ENCODE results near the gene NUP93.
"Not testable (repeated sequence)": the region's sequence is repeated elsewhere in the genome, so short reads cannot be mapped to it uniquely, and the experiment has no call there.

NUP93 gene

GRCh38 chr16:56785317-56785716 lies 55.4 kb downstream of the NUP93 start:
- H3K4me1 ChIP-seq (ENCODE audit: control insufficient read depth, insufficient read depth, low read length, poor library complexity, severe bottlenecking): no peaks in the 10 kb centered on the region
- no peaks in the 10 kb centered on the region for H3K9me3 ChIP-seq (ENCODE audit: control insufficient read depth, low read length)
- H3K27ac ChIP-seq (ENCODE audit: insufficient read depth, low read length, poor library complexity, severe bottlenecking): no peak overlapping the region
- H3K36me3 ChIP-seq (ENCODE audit: control insufficient read depth, insufficient read depth, low read length): no peaks in the 10 kb centered on the region
- no peak overlapping the region for H3K4me3 ChIP-seq (ENCODE audit: insufficient read depth, low read depth, low read length, poor library complexity, severe bottlenecking)
- no peak for DNase-seq
- no peaks in the 10 kb centered on the region for H3K27me3 ChIP-seq (replicated peaks; ENCODE audit: control insufficient read depth, insufficient read depth, low read length, poor library complexity, severe bottlenecking)

DNA sequence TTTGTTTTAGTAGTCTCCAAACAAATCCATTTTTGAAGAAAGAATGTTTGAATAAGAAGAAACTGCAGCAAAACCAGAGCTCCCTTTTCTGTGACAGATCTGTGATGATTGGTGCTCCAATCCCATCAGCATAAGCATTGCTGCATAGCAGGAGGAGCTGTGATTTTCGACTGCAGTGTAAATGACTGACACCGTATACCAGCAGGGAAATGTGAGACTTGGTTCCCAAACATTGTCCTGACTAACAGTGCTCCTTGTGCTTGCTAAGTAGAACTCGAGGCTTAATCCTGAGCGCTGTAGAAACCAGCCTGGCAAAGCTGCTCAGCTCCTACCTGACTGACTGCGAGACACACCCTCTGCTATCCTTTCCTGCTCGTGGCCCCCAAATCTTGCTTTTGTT lies 57.2 kb downstream of the NUP93 start:
- H3K27me3 ChIP-seq (replicated peaks; ENCODE audit: control insufficient read depth, insufficient read depth, low read length, poor library complexity, severe bottlenecking): no peaks in the 10 kb centered on the region
- no peak for DNase-seq
- no peaks in the 10 kb centered on the region for H3K36me3 ChIP-seq (ENCODE audit: control insufficient read depth, insufficient read depth, low read length)
- H3K9me3 ChIP-seq (ENCODE audit: control insufficient read depth, low read length): no peaks in the 10 kb centered on the region
- H3K4me3 ChIP-seq (ENCODE audit: insufficient read depth, low read depth, low read length, poor library complexity, severe bottlenecking): no peak overlapping the region
- no peaks in the 10 kb centered on the region for H3K4me1 ChIP-seq (ENCODE audit: control insufficient read depth, insufficient read depth, low read length, poor library complexity, severe bottlenecking)
- H3K27ac ChIP-seq (ENCODE audit: insufficient read depth, low read length, poor library complexity, severe bottlenecking): no peak overlapping the region

GRCh38 chr16:56788435-56788834 lies 58.5 kb downstream of the NUP93 start:
- no peaks in the 10 kb centered on the region for H3K36me3 ChIP-seq (ENCODE audit: control insufficient read depth, insufficient read depth, low read length)
- no peak overlapping the region for H3K27ac ChIP-seq (ENCODE audit: insufficient read depth, low read length, poor library complexity, severe bottlenecking)
- DNase-seq: no peak
- no peaks in the 10 kb centered on the region for H3K9me3 ChIP-seq (ENCODE audit: control insufficient read depth, low read length)
- no peak overlapping the region for H3K4me3 ChIP-seq (ENCODE audit: insufficient read depth, low read depth, low read length, poor library complexity, severe bottlenecking)
- H3K27me3 ChIP-seq (replicated peaks; ENCODE audit: control insufficient read depth, insufficient read depth, low read length, poor library complexity, severe bottlenecking): no peaks in the 10 kb centered on the region
- no peaks in the 10 kb centered on the region for H3K4me1 ChIP-seq (ENCODE audit: control insufficient read depth, insufficient read depth, low read length, poor library complexity, severe bottlenecking)

- Histone ChIP-seq H3K27ac (ENCODE audit: insufficient read depth, low read length, poor library complexity, severe bottlenecking) (no peak overlapping the region), H3K36me3 (ENCODE audit: control insufficient read depth, insufficient read depth, low read length) (no peaks in the 10 kb centered on the region), H3K9me3 (ENCODE audit: control insufficient read depth, low read length) (no peaks in the 10 kb centered on the region), H3K4me1 (ENCODE audit: control insufficient read depth, insufficient read depth, low read length, poor library complexity, severe bottlenecking) (no peaks in the 10 kb centered on the region), H3K4me3 (ENCODE audit: insufficient read depth, low read depth, low read length, poor library complexity, severe bottlenecking) (no peak overlapping the region), H3K27me3 (replicated peaks; ENCODE audit: control insufficient read depth, insufficient read depth, low read length, poor library complexity, severe bottlenecking) (no peaks in the 10 kb centered on the region)
- DNase-seq: no peak
Measured at GRCh38 chr16:56789360-56789759, 59.4 kb downstream of the NUP93 start.

- no peak overlapping the region for H3K4me3 ChIP-seq (ENCODE audit: insufficient read depth, low read depth, low read length, poor library complexity, severe bottlenecking)
- no peak for DNase-seq
- no peaks in the 10 kb centered on the region for H3K9me3 ChIP-seq (ENCODE audit: control insufficient read depth, low read length)
- no peak overlapping the region for H3K27ac ChIP-seq (ENCODE audit: insufficient read depth, low read length, poor library complexity, severe bottlenecking)
- H3K36me3 ChIP-seq (ENCODE audit: control insufficient read depth, insufficient read depth, low read length): no peaks in the 10 kb centered on the region
- no peaks in the 10 kb centered on the region for H3K4me1 ChIP-seq (ENCODE audit: control insufficient read depth, insufficient read depth, low read length, poor library complexity, severe bottlenecking)
- H3K27me3 ChIP-seq (replicated peaks; ENCODE audit: control insufficient read depth, insufficient read depth, low read length, poor library complexity, severe bottlenecking): no peaks in the 10 kb centered on the region
Measured at GRCh38 chr16:56792967-56793366, 63.0 kb downstream of the NUP93 start.

GRCh38 chr16:56793492-56793891 lies 63.6 kb downstream of the NUP93 start:
- no peak overlapping the region for H3K4me3 ChIP-seq (ENCODE audit: insufficient read depth, low read depth, low read length, poor library complexity, severe bottlenecking)
- H3K9me3 ChIP-seq (ENCODE audit: control insufficient read depth, low read length): no peaks in the 10 kb centered on the region
- H3K4me1 ChIP-seq (ENCODE audit: control insufficient read depth, insufficient read depth, low read length, poor library complexity, severe bottlenecking): no peaks in the 10 kb centered on the region
- no peaks in the 10 kb centered on the region for H3K36me3 ChIP-seq (ENCODE audit: control insufficient read depth, insufficient read depth, low read length)
- H3K27ac ChIP-seq (ENCODE audit: insufficient read depth, low read length, poor library complexity, severe bottlenecking): no peak overlapping the region
- DNase-seq: no peak
- no peaks in the 10 kb centered on the region for H3K27me3 ChIP-seq (replicated peaks; ENCODE audit: control insufficient read depth, insufficient read depth, low read length, poor library complexity, severe bottlenecking)

DNA sequence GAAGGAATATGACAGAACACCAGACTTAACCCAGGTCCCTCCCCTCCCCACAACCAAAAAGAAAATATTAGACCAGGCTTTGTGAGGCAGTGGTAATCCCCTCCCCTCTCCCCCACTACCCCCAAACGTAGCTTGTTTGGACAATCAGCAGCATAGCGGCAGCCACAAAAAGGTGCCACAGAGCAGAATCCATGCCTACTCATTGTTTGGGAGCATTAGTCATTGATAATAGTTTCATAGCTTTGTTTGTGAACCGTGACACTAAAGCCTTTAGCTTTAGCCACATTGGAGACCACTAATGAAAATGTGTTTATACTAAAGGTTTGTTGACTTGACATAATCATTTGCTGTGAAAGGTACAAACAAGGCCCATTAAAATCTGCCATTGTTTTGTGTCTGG lies 65.1 kb downstream of the NUP93 start:
- Histone ChIP-seq H3K27ac (ENCODE audit: insufficient read depth, low read length, poor library complexity, severe bottlenecking) (no peak overlapping the region), H3K9me3 (ENCODE audit: control insufficient read depth, low read length) (no peaks in the 10 kb centered on the region), H3K36me3 (ENCODE audit: control insufficient read depth, insufficient read depth, low read length) (peaks cover 4% of the 10 kb centered on the region), H3K27me3 (replicated peaks; ENCODE audit: control insufficient read depth, insufficient read depth, low read length, poor library complexity, severe bottlenecking) (no peaks in the 10 kb centered on the region), H3K4me3 (ENCODE audit: insufficient read depth, low read depth, low read length, poor library complexity, severe bottlenecking) (no peak overlapping the region), H3K4me1 (ENCODE audit: control insufficient read depth, insufficient read depth, low read length, poor library complexity, severe bottlenecking) (no peaks in the 10 kb centered on the region)
- DNase-seq: no peak

- H3K4me1 ChIP-seq (ENCODE audit: control insufficient read depth, insufficient read depth, low read length, poor library complexity, severe bottlenecking); H3K27ac ChIP-seq (ENCODE audit: insufficient read depth, low read length, poor library complexity, severe bottlenecking); DNase-seq; H3K4me3 ChIP-seq (ENCODE audit: insufficient read depth, low read depth, low read length, poor library complexity, severe bottlenecking); H3K9me3 ChIP-seq (ENCODE audit: control insufficient read depth, low read length); H3K27me3 ChIP-seq (replicated peaks; ENCODE audit: control insufficient read depth, insufficient read depth, low read length, poor library complexity, severe bottlenecking); H3K36me3 ChIP-seq (ENCODE audit: control insufficient read depth, insufficient read depth, low read length): not testable (repeated sequence)
Measured at GRCh38 chr16:56797038-56797437, 67.1 kb downstream of the NUP93 start.

GRCh38 chr16:56797861-56798260 lies 67.9 kb downstream of the NUP93 start:
- no peak for DNase-seq
- Histone ChIP-seq H3K4me1 (ENCODE audit: control insufficient read depth, insufficient read depth, low read length, poor library complexity, severe bottlenecking) (no peaks in the 10 kb centered on the region), H3K4me3 (ENCODE audit: insufficient read depth, low read depth, low read length, poor library complexity, severe bottlenecking) (no peak overlapping the region)

GRCh38 chr16:56798955-56799354 lies 69.0 kb downstream of the NUP93 start:
- no peak overlapping the region for H3K27ac ChIP-seq (ENCODE audit: insufficient read depth, low read length, poor library complexity, severe bottlenecking)

More at GRCh38 chr16:56797861-56798260, 67.9 kb downstream of the NUP93 start:
- no peaks in the 10 kb centered on the region for H3K27me3 ChIP-seq (replicated peaks; ENCODE audit: control insufficient read depth, insufficient read depth, low read length, poor library complexity, severe bottlenecking)
- no peak overlapping the region for H3K27ac ChIP-seq (ENCODE audit: insufficient read depth, low read length, poor library complexity, severe bottlenecking)
- H3K36me3 ChIP-seq (ENCODE audit: control insufficient read depth, insufficient read depth, low read length): peaks cover 4% of the 10 kb centered on the region
- no peaks in the 10 kb centered on the region for H3K9me3 ChIP-seq (ENCODE audit: control insufficient read depth, low read length)

DNA sequence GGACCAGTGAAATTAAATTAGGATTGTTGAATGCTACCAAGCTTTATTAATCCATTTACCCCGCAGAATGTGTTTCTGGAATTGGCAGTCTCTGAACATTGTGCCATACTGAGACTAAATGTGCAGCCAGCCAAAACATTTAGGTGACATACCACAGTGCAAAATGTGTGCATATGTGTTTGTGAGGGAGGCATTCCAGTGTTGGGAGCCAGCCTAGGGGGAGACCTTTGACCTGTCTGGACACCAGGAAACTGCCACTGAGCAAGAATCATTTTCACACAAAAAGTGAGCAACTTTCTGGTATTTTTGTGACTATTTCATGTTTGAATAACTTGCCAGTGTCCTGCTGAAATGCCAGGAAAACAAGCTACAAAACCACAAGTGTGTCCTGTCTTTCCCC lies 70.4 kb downstream of the NUP93 start:
- no peak overlapping the region for H3K27ac ChIP-seq (ENCODE audit: insufficient read depth, low read length, poor library complexity, severe bottlenecking)
- no peaks in the 10 kb centered on the region for H3K9me3 ChIP-seq (ENCODE audit: control insufficient read depth, low read length)
- no peak overlapping the region for H3K4me3 ChIP-seq (ENCODE audit: insufficient read depth, low read depth, low read length, poor library complexity, severe bottlenecking)
- no peaks in the 10 kb centered on the region for H3K4me1 ChIP-seq (ENCODE audit: control insufficient read depth, insufficient read depth, low read length, poor library complexity, severe bottlenecking)
- H3K27me3 ChIP-seq (replicated peaks; ENCODE audit: control insufficient read depth, insufficient read depth, low read length, poor library complexity, severe bottlenecking): no peaks in the 10 kb centered on the region
- peaks cover 4% of the 10 kb centered on the region for H3K36me3 ChIP-seq (ENCODE audit: control insufficient read depth, insufficient read depth, low read length)
- DNase-seq: no peak

More at GRCh38 chr16:56798955-56799354, 69.0 kb downstream of the NUP93 start:
- Histone ChIP-seq H3K27me3 (replicated peaks; ENCODE audit: control insufficient read depth, insufficient read depth, low read length, poor library complexity, severe bottlenecking) (no peaks in the 10 kb centered on the region), H3K9me3 (ENCODE audit: control insufficient read depth, low read length) (no peaks in the 10 kb centered on the region), H3K36me3 (ENCODE audit: control insufficient read depth, insufficient read depth, low read length) (peaks cover 4% of the 10 kb centered on the region), H3K4me3 (ENCODE audit: insufficient read depth, low read depth, low read length, poor library complexity, severe bottlenecking) (no peak overlapping the region), H3K4me1 (ENCODE audit: control insufficient read depth, insufficient read depth, low read length, poor library complexity, severe bottlenecking) (no peaks in the 10 kb centered on the region)
- no peak for DNase-seq
